H1 (cell line): ENCODE measurements around the gene UGT2B17. TPM values are rescaled to one million over a fixed set of nuclear protein-coding genes. Genes with fewer than 3 reads are reported as not detected.

Source experiments
- SP2 ChIP-seq: IDR thresholded peaks from 2 replicates; pipeline ENCODE4 v1.6.1; 2012; ENCODE audit warnings: mild to moderate bottlenecking, low read length, inconsistent platforms
- polyA plus RNA-seq, 7 experiments: library from polyadenylated mRNA; depleted of rRNA in 3 of 7; stranded (reverse) in 5 of 7; unstranded in 2 of 7; fragments of >200 nt in 5 of 7; fragments of 200-250 nt in 2 of 7; gene quantifications; 1 replicate in 5 of 7; 2 replicates in 1 of 7; 4 replicates in 1 of 7; pipeline versions ENCODE4 v1.2.1 to v1.2.3, GENCODE V29; 2011 to 2013; ENCODE audit warnings: missing spikeins in 2 of 7, mixed read lengths in 2 of 7
- total RNA-seq: library from RNA; stranded (reverse); fragmentation: NEBNext Ultra II Directional; extraction: Animal tissue kit (Norgen Biotek cat#: 25700); gene quantifications from 2 replicates; pipeline ENCODE4 v1.2.1, GENCODE V29; 2021
- TF ChIP-seq, protein P1 (sequence below): fragments of 300-600 bp; sonication (generic); IDR thresholded peaks from 2 replicates; pipeline ENCODE4 v1.7.1; 2012; ENCODE audit warnings: low read length, moderate library complexity, mild to moderate bottlenecking, inconsistent platforms; ENCODE audit not compliant: insufficient replicate concordance

UGT2B17 gene
- total and polyA plus RNA-seq, 2 of the 8 experiments (the other 6 are each of a cell fraction or from before 2014, with no cell fraction given), result not detected

DNA sequence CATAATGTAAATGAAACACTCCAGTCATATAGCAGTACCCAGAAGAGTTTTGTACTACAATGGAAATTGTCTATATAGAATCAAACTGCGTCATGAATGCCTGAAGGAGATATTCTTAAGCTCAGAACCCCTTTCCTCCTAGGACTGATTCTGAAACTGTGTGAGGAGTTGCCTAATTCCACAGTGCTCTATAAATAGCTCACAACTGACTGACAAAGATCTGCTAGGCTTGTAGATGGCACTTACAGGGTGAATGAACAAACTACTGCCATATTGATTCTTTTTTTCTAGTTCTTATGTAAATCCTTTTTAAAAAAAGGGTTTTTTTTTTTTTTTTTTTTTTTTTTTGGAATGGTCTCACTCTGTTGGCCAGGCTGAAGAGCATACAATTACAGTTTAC, 30.1 kb upstream of the UGT2B17 start (continued):
- TF ChIP-seq, protein P1, sequence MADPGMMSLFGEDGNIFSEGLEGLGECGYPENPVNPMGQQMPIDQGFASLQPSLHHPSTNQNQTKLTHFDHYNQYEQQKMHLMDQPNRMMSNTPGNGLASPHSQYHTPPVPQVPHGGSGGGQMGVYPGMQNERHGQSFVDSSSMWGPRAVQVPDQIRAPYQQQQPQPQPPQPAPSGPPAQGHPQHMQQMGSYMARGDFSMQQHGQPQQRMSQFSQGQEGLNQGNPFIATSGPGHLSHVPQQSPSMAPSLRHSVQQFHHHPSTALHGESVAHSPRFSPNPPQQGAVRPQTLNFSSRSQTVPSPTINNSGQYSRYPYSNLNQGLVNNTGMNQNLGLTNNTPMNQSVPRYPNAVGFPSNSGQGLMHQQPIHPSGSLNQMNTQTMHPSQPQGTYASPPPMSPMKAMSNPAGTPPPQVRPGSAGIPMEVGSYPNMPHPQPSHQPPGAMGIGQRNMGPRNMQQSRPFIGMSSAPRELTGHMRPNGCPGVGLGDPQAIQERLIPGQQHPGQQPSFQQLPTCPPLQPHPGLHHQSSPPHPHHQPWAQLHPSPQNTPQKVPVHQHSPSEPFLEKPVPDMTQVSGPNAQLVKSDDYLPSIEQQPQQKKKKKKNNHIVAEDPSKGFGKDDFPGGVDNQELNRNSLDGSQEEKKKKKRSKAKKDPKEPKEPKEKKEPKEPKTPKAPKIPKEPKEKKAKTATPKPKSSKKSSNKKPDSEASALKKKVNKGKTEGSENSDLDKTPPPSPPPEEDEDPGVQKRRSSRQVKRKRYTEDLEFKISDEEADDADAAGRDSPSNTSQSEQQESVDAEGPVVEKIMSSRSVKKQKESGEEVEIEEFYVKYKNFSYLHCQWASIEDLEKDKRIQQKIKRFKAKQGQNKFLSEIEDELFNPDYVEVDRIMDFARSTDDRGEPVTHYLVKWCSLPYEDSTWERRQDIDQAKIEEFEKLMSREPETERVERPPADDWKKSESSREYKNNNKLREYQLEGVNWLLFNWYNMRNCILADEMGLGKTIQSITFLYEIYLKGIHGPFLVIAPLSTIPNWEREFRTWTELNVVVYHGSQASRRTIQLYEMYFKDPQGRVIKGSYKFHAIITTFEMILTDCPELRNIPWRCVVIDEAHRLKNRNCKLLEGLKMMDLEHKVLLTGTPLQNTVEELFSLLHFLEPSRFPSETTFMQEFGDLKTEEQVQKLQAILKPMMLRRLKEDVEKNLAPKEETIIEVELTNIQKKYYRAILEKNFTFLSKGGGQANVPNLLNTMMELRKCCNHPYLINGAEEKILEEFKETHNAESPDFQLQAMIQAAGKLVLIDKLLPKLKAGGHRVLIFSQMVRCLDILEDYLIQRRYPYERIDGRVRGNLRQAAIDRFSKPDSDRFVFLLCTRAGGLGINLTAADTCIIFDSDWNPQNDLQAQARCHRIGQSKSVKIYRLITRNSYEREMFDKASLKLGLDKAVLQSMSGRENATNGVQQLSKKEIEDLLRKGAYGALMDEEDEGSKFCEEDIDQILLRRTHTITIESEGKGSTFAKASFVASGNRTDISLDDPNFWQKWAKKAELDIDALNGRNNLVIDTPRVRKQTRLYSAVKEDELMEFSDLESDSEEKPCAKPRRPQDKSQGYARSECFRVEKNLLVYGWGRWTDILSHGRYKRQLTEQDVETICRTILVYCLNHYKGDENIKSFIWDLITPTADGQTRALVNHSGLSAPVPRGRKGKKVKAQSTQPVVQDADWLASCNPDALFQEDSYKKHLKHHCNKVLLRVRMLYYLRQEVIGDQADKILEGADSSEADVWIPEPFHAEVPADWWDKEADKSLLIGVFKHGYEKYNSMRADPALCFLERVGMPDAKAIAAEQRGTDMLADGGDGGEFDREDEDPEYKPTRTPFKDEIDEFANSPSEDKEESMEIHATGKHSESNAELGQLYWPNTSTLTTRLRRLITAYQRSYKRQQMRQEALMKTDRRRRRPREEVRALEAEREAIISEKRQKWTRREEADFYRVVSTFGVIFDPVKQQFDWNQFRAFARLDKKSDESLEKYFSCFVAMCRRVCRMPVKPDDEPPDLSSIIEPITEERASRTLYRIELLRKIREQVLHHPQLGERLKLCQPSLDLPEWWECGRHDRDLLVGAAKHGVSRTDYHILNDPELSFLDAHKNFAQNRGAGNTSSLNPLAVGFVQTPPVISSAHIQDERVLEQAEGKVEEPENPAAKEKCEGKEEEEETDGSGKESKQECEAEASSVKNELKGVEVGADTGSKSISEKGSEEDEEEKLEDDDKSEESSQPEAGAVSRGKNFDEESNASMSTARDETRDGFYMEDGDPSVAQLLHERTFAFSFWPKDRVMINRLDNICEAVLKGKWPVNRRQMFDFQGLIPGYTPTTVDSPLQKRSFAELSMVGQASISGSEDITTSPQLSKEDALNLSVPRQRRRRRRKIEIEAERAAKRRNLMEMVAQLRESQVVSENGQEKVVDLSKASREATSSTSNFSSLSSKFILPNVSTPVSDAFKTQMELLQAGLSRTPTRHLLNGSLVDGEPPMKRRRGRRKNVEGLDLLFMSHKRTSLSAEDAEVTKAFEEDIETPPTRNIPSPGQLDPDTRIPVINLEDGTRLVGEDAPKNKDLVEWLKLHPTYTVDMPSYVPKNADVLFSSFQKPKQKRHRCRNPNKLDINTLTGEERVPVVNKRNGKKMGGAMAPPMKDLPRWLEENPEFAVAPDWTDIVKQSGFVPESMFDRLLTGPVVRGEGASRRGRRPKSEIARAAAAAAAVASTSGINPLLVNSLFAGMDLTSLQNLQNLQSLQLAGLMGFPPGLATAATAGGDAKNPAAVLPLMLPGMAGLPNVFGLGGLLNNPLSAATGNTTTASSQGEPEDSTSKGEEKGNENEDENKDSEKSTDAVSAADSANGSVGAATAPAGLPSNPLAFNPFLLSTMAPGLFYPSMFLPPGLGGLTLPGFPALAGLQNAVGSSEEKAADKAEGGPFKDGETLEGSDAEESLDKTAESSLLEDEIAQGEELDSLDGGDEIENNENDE, result no peak
- TF ChIP-seq SP2, result no peak
